Adrenal gland (tissue), 12 donors: ENCODE measurements around the gene SOHLH1. TPM values are rescaled to one million over a fixed set of nuclear protein-coding genes. Genes with fewer than 3 reads are reported as not detected.

Source experiments
- DNase-seq, 7 donors: peaks; one replicate each; pipeline ENCODE4 v3.0.0-alpha.2; 2019 to 2020
- H3K27ac ChIP-seq, 5 donors: fragments of 200-600 bp; sonication (generic) in 4 of 5; 1 replicate in 3 of 5; 2 replicates in 2 of 5; pipeline versions ENCODE4 v1.5.1 to v1.8.0; 2016 to 2020; ENCODE audit warnings: mild to moderate bottlenecking in 1 of 5
- H3K27me3 ChIP-seq: fragments of 200-600 bp; 2 replicates; pipeline ENCODE4 v1.8.0; 2021
- H3K36me3 ChIP-seq, 2 donors: fragments of 200-600 bp; replicated peaks in 1 of 2; 1 replicate in 1 of 2; 2 replicates in 1 of 2; pipeline versions ENCODE4 v1.5.1 to v1.8.0; 2018 to 2022
- H3K4me1 ChIP-seq, 2 donors: fragments of 200-600 bp; replicated peaks in 1 of 2; 1 replicate in 1 of 2; 2 replicates in 1 of 2; pipeline versions ENCODE4 v1.5.1 to v1.8.0; 2018 to 2021
- H3K4me3 ChIP-seq, 4 donors: fragments of 200-600 bp; sonication (generic) in 3 of 4; one replicate each; pipeline ENCODE4 v1.5.1; 2016 to 2018
- H3K9me3 ChIP-seq, 3 donors: fragments of 200-600 bp; sonication (generic) in 1 of 3; replicated peaks in 1 of 3; 1 replicate in 2 of 3; 2 replicates in 1 of 3; pipeline versions ENCODE4 v1.5.1 to v1.8.0; 2016 to 2021
- CTCF ChIP-seq, 6 experiments: fragments of 450-650 bp in 4 of 6; fragments of 200-600 bp in 2 of 6; sonication (generic) in 1 of 6; IDR thresholded peaks; 1 replicate in 5 of 6; 2 replicates in 1 of 6; pipeline versions ENCODE4 v1.5.1 to v1.8.0; 2016 to 2021; ENCODE audit warnings: antibody characterized with exemption in 6 of 6, mild to moderate bottlenecking in 2 of 6, moderate library complexity in 1 of 6
- POLR2A ChIP-seq, 2 donors: fragments of 450-650 bp; IDR thresholded peaks; one replicate each; pipeline ENCODE4 v1.6.1; 2017; ENCODE audit warnings: antibody characterized with exemption in 2 of 2, mild to moderate bottlenecking in 2 of 2, moderate library complexity in 1 of 2
- WGBS, 4 donors: extraction: QIAGEN DNeasy Blood & Tissue Kit in 2 of 4; methylation state at CpG; one replicate each; pipeline versions ENCODE4 v1.1.5 to v1.1.7; 2013 to 2017; 5-methylcytosine and 5-hydroxymethylcytosine counted together
- intact Hi-C, 2 donors: fragments of 100-400 bp; cut with DNase I; formaldehyde crosslinking; loops; one replicate each; pipeline versions ENCODE4 v1.14.1 to v1.15.0; 2022 to 2023
- polyA plus RNA-seq, 3 donors: library from polyadenylated mRNA; stranded (reverse); fragments of 200-250 nt in 2 of 3; fragments of 350-450 nt in 1 of 3; fragmentation: Illumina TruSeq in 1 of 3; extraction: RNeasy Lipid Tissue Mini Kit (QIAGEN cat#74804) in 1 of 3; gene quantifications; one replicate each; pipeline ENCODE4 v1.2.3, GENCODE V29; 2013 to 2014
- total RNA-seq, 9 donors: library from RNA; depleted of rRNA in 4 of 9; stranded (reverse); fragments of >200 nt in 4 of 9; fragments of 120-200 nt in 1 of 9; fragmentation: NEBNext Ultra II Directional in 1 of 9; extraction: Animal tissue kit (Norgen Biotek cat#: 25700) in 1 of 9; gene quantifications; one replicate each; pipeline versions ENCODE4 v1.1.0 to v1.2.4, GENCODE V29; 2013 to 2023
- donor health status: healthy with polysubstance abuse.
- donor health status: Bipolar disorder and iron deficiency.
- donor health status: DM: yes; HTN: yes; CAD: no.
- donor health status: DM: no; HTN: no; CAD: no.
- donor health status: DM: no; HTN: no; CAD: no.
- donor health status: DM: yes; HTN: yes; CAD: no.

SOHLH1 gene
- total and polyA plus RNA-seq, 12 donors, result not detected

- peaks cover 3% of the 10 kb centered on the region for H3K27me3 ChIP-seq
- no peak overlapping the region for H3K4me3 ChIP-seq
- no peaks in the 10 kb centered on the region for H3K4me1 ChIP-seq
- no peaks in the 10 kb centered on the region for H3K36me3 ChIP-seq
- no peak for TF ChIP-seq POLR2A (IDR thresholded peaks at IDR 0.05)
- TF ChIP-seq CTCF (IDR thresholded peaks at IDR 0.05), result no peak
- no peak for DNase-seq
- 68 to 75% (median 71%) methylated on average over 4 to 15 of the region's 15 CpGs for WGBS, 4 donors
- intact Hi-C loops, result loop anchor here in 1 of 2 donors (10.0 kb wide), 1 partner anchor 59 kb away; no protein-coding TSS in a partner anchor
- H3K27ac ChIP-seq, result no peak overlapping the region
- no peaks in the 10 kb centered on the region for H3K9me3 ChIP-seq
Measured at GRCh38 chr9:135683401-135684034, 15.8 kb downstream of the SOHLH1 start.

GRCh38 chr9:135681161-135681560 is 18.1 kb downstream of the SOHLH1 start:
- no peaks in the 10 kb centered on the region for H3K9me3 ChIP-seq
- H3K4me3 ChIP-seq, result no peak overlapping the region
- no peaks in the 10 kb centered on the region for H3K36me3 ChIP-seq
- TF ChIP-seq CTCF (IDR thresholded peaks at IDR 0.05) (no peak), POLR2A (IDR thresholded peaks at IDR 0.05) (no peak)
- H3K4me1 ChIP-seq, result no peaks in the 10 kb centered on the region
- DNase-seq, result no peak
- intact Hi-C loops, result loop anchor here in 1 of 2 donors (10.0 kb wide), 1 partner anchor 56 kb away; no protein-coding TSS in a partner anchor
- peaks cover 3% of the 10 kb centered on the region for H3K27me3 ChIP-seq
- no peak overlapping the region for H3K27ac ChIP-seq
- WGBS, 4 donors, result 80 to 83% (median 81%) methylated on average over 5 of the region's 5 CpGs

- Histone ChIP-seq H3K27me3 (peaks cover 3% of the 10 kb centered on the region), H3K4me3 (no peak overlapping the region), H3K4me1 (no peaks in the 10 kb centered on the region), H3K36me3 (no peaks in the 10 kb centered on the region), H3K27ac (no peak overlapping the region), H3K9me3 (no peaks in the 10 kb centered on the region)
- TF ChIP-seq CTCF (IDR thresholded peaks at IDR 0.05) (no peak), POLR2A (IDR thresholded peaks at IDR 0.05) (no peak)
- intact Hi-C loops, result loop anchor here in 1 of 2 donors (10.0 kb wide), 1 partner anchor 55 kb away; no protein-coding TSS in a partner anchor
- no peak for DNase-seq
- 51 to 60% (median 53%) methylated on average over 15 to 16 of the region's 16 CpGs for WGBS, 4 donors
Measured at GRCh38 chr9:135680056-135680455, 19.2 kb downstream of the SOHLH1 start.

- 86 to 93% (median 89%) methylated on average over 11 to 20 of the region's 20 CpGs for WGBS, 4 donors
Measured at GRCh38 chr9:135678236-135679017, 20.9 kb downstream of the SOHLH1 start.

More at GRCh38 chr9:135678236-135679017, 20.9 kb downstream of the SOHLH1 start:
- TF ChIP-seq POLR2A (IDR thresholded peaks at IDR 0.05) (no peak), CTCF (IDR thresholded peaks at IDR 0.05) (no peak)
- Histone ChIP-seq H3K27ac (no peak overlapping the region), H3K4me1 (no peaks in the 10 kb centered on the region), H3K36me3 (no peaks in the 10 kb centered on the region), H3K4me3 (no peak overlapping the region), H3K9me3 (no peaks in the 10 kb centered on the region), H3K27me3 (peaks cover 3% of the 10 kb centered on the region)
- intact Hi-C loops, result no loop called here
- DNase-seq, result no peak
